RKO (cell line): Measurements from ENCODE around the gene LOXHD1.

Experiments
- DNase-seq: peaks from one replicate; pipeline ENCODE4 v3.0.0-alpha.2; 2016; ENCODE audit warnings: low spot score

LOXHD1 gene

DNA sequence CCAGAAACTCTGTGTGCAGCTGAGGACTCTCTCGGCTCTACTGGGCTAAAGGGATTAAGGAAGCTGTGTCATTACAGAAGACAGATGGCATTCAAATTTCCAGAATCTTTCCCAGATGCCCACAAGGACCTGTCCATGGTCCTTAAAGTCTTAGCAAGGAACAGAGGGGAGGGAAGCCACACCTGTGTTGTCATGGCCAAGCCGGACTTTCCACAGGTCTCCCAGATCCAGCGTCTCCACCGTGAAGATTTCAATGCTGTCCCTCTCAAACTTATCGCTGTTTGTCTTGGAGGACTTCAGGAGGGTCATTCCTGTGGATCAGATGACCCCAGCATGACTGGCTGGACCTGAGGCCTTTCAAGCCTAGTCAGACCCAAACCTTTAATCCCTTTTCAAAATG is 114.5 kb downstream of the LOXHD1 start:
- DNase-seq: peak; percentile 36

DNA sequence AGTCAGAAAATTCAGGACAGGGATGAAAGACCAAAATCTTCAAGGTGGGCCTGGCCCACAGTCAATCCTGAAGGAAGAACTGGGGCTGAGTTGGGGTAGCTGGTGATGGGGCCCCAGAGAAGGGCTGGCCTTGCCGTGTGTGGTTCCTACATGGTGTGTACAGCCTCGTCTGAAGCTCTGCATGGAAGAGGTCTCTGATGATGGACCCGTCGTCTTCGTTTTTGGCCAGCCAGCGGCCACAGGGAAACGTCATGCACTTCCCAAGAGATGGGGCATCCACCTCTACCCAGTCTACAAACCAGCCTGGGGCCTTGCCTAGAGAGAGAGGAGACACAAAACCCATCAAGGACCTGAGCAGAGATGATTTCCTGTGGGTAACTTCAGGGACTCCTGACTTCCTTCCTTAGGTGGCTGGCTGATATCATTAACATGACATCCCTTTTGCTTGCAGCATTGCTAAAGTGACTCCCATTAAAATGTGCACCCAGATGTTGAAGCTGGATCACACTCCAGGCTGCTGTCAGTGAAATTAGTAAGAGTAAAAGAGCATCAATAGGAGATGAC is 115.3 kb downstream of the LOXHD1 start:
- no peak for DNase-seq

DNA sequence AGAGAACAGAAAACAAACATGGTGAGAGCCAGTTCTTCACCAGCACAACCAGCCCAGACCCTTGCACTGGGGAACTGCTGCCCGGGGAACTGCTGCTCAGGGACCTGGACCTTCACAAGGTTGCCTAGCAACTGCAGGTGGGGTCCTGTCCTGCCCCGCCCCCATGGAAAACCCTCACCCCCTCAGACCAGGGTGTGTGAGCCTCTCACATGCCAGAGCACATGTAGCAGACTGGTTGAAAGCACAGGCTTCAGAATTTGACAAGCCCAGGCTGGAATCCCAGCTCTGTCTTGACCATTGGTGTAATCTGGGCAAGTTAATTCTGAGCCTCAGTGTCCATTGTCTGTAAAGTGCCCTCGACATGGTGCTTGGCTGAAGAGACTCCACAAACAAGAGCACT is 118.6 kb downstream of the LOXHD1 start:
- no peak for DNase-seq

DNA sequence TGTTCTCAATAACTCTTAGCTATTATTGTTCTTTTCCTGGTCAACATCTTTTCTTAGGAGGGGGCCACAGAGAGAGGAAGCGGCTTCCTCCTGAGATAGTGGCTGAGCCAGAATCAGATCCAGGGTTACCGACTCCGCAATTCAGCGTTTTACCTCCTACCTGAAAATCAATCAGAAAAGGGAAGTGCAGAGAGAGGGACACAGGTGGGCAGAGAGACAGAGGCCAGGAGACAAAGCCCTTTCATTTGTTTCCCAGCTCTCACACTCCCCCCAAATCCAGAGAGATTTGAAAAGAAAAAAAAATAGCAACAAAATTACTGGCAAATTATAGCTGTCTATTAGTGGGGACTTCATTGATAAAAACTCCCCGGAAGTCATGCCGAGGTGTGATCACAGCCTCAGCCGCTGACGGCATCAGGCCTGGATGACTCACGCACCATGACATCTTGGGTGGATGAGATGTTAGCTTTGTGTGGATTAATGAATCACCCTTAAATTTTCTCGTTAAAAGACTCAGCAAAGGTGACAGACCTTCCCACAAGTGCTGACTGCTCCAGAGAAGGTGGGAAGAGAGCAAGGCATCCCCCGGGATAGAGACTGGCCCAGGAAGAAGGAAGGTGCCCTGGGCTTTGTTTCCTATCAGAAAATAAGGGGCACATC is 120.7 kb downstream of the LOXHD1 start:
- peak; percentile 80 for DNase-seq

DNA sequence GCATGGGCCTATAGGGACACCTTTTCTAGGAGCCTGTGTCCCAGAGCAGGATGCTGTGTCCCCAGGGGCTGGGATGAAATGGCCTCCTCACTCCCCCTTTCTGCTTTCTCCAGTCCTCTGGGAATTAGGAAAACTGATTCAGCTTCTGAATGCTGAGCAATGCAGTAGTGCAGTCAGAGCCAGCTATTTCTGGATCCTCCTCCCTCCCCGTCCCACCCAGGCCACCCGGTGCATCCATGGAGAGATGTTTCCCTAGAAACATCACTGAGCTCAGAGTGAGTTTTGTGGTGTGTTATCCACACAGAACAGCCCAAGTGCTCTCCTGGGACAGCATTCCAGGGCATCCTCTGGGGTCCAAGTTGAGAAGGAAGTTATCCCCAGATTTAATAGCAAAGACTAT is 125.5 kb downstream of the LOXHD1 start:
- no peak for DNase-seq

DNA sequence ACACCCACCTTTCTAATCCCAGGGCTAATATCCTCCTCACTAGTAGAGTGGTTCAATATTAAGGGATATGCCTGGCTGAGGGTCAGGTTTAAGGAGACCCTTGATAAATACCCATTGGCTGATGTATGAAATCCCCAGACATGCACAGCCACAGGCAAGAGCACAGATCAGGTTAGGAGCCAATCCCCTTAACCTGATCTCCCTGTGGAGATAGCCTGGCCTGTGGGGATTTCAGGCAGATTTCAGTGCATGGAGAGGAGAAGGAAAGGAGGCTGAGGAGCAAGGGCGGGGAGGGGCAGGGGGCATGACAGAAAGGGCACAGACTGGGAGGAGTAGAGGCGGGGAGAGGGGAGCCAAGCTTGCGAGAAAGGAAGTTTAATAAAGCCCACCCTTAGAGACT is 129.0 kb downstream of the LOXHD1 start:
- DNase-seq: no peak

DNA sequence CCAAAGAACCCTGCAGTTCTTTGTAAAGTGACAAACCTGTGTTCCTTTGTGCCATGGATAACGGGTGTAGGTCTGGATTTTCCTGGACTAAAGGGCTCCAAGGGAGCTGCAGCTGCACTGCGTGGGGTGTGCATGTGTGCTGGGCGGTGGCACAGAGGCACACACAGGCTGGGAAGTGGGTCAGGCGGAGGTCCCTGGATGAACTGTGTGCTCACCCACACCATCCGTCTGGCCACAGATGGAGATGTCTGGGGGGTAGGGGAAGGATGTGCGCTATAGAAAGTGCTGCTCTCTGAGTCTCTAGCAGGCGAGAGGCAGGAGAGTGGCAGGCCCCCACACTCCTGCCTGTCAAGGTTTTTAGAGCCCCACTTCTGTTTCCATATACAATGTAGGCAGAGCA is 137.2 kb downstream of the LOXHD1 start:
- DNase-seq: no peak

DNA sequence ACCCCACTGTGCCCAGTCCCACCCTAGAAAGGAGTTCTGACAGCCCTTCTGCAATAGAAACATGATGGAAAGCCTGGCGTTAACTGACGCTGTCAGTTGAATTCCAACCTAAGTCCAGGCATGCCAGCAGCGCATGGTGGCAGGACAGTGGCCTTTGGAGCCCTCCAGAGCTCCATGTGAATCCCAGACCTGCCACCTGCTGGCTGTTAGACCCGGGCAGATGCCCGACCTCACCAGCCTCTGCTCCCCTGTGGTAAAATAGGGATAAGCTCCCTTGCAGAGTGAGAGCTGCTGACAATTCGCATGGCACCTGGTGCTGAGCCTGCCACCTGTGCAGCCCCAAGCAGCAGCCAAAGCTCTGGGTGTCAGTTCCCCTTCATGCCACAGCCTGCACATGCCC is 138.6 kb downstream of the LOXHD1 start:
- no peak for DNase-seq

DNA sequence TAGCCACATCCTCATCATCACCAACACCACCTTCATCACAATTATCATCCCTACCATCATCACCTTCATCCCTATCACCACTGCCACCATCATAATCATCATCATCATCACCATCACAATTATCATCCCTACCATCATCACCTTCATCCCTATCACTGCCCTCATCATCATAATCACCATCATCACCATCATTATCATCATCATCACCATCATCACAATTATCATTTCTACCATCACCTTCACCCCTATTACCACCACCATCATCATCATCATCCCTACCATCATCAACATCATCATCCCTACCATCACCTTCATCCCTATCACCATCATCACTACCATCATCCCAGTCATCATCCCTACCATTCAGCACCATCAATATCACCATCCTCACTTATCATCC is 140.5 kb downstream of the LOXHD1 start:
- no peak for DNase-seq

DNA sequence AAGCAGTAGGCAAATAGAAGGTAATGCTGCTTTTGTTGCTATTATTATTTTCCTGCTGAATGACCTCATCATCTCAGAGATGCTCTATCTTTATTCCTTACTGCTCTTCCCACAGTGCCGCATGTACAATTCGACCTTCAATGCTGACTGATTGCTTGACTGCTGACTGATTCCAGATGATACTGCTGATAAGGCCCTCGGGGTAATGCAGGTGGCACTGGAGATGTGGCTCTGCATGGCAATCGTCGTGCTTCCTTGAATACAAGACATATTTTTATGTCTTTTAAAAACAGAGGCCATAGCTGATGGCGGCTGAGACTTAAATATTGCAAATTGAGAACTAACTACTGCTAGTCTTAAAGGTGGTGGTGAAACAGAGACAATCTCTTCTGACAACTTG is 146.6 kb downstream of the LOXHD1 start:
- no peak for DNase-seq

DNA sequence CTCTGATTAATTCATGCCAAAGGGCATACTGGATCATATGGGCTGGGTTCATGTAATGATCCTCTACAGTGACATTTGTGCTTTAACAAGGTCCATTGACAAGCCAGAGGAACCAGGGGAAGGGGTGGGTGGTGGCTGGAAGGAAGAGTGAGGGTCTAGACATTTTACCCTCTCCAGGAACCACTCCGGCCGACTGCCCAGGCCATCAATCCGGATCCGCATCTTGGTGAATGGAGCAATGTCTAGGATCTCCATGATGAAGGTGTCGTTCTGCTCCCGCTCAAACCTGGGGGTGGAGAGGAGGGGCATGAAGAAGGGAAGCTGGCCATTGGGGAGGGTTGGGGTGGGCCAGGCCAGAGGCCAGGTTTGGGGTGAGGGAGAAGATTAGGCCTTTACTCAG is 147.5 kb downstream of the LOXHD1 start:
- DNase-seq: no peak

DNA sequence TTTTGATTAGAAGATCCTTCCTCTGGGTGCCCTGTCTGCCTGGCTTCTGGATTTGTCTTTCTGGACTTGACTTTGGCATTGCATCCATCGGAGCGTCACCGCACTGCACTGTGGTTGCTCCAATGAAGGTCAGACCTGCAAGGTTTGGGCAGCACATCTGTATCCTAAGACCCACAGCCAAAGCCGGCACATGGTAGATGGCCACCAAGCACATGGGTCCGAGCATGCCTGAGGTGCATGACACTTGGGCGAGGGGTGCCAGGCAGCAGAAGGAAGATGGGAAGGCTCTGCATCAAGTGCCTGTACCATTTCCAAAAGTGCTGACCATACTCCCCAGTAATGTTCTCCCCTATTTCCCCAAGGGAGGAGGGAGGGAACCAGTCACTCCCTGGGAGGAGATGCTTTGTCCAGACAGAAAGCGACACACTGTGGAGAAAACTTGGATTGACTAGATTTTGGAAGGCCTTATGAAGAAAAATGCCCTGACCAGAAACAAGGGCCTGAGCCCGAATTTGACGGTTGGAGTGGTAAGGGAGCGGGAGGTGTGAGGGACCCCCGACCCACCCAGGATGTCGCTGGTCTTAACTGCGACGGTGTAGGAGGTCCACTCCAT is 149.9 kb downstream of the LOXHD1 start:
- no peak for DNase-seq

DNA sequence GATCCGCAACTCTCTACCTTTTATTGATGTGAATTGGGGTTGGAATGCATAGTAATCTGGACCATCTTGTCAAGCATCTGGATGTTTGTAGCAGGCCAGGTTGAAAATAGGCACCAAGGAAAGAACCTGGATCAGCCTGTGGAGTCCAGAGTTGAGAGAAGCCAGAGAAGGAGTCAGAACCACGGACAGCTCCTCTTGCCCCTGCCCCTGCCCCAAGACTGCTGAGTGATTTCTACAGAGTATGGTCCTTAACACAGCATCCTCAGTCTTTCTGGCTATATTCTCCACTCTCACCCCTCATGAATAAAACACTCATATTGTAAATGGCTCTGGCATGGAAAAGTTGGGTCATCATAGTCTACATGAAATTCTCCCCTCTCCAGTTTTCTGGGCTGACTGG is 154.6 kb downstream of the LOXHD1 start:
- peak; percentile 23 for DNase-seq

DNA sequence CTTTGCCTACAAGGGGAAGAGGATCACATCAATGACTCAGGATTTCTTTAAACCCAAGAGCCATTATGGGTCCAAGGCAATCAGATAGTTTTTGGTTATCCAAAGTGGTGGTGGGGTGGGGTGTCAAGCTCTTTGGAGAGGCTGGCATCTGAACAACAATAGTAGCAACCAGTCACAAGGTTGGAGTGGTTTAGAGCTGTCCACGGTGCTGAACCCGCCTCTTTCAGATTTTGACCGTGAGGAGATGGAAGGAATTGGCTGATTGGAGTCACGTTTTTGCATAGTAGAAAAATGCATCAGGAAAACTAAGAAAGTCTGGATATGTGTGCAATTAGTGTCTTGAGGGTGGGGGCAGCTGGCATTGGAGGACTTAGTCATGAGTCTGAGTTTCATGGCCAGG is 159.9 kb downstream of the LOXHD1 start:
- DNase-seq: peak; percentile 56

DNA sequence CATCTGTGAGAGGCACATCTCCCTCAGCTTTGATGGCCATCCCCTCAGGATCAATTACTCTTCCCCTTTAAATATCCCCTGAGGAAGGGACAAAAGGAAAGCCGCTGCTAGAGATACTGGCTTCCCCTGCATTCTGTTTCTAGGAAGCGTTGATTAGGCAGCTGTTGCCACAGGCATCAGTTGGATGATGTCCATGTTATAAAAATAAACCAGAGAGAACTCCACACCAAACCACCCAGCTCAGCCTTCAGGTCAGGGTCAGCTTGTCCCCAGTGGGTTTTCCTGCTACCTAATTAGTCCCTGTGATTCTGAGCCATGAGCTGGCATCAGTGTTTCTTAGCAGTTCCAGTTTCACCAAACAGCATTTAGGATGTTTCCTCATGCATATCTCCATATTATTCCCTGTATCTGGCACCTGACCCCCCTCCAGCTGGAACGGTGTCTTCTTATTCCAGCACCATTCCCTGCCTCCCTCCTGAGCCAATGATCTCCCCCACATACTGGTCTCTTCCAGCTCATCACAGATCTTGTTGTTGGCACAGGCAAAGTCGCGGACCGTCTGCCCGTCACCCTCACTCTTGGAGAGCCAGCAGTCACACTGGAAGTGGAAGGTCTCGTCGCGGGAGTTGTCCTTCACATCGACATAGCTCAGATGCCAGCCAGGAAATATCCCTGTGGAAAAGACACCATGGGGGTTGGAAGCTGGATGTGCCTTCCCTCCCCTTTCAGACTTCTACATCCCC is 168.4 kb downstream of the LOXHD1 start:
- DNase-seq: no peak

DNA sequence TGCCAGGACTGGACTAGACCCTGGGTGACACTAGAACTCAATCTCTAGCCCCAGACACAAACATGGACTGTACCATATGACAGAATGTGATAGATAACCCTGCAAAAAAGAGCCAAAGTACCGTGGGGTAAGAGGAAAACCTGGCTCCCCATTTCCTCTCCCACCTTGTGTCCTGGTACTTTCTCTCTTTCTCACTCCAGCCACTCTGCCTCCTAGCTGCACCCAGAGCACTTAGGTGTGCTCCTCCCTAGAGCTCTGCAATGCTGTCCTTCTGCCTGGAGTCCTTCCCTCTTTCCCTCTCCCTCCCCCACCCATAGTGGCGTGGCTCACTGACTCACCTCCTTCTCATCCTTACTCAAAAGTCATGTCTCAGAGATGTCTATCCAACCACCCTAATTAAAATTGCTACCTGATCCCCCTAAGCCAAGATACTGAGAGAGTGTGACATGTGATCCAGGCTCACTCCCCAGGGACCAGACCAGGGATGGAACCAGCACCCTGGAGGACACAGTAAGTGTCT is 171.3 kb downstream of the LOXHD1 start:
- no peak for DNase-seq

DNA sequence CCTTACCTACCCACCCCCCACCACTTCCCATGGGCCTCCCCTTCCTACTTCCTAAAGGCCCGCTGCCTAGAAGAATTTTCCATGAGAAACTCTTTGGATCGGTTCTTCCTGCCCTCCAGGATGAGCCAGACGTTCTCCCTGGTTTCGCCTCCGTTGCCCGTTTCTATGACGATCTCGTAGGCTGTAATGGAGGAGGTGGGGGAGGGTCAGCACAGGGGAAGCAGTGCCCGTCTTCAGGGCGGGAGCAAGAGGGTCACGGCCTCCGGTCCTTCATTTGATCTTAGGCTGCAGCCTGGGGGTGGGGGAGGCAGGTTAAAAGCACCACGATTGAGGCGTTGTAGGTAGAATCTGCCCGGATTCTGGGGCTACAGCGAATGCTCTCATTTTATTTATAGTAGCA is 172.0 kb downstream of the LOXHD1 start:
- DNase-seq: no peak

DNA sequence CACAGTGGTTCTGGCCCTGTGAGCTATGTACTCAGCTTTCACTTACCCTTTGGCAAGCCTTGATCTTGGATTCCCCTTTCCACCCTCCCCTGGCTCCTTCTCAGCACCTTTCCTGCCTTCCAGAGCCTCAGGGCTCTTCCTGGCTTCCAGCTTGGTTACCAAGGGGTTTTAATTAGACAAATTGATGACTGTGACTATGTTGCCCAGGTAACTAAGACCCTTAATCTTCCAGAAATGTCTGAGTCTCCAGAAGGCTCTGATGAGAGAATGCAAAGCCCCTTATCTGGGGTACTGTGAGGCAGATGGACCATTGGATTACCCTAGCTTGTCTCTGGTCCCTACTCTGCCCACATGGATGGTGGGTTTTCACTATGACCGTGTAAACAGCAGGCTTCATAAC is 174.2 kb downstream of the LOXHD1 start:
- no peak for DNase-seq

DNA sequence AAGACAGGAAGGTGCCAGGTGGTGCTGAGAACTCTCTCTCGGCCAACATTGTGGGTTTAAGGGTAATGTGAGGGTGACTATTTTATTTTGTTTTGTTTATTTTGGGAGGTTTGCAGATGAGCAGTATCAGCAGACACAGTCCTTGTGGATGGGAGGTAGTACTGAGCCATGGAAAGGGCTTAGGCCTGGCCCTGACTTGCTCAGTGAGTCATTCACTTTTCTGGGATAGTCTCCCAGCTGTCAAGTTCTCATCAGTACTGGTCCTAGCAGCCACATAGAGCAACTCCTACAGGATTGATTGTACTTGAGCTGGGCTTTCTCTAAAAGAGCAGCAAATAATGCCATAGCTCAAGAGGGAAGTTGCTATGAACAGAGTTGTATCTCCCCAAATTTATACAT is 175.2 kb downstream of the LOXHD1 start:
- DNase-seq: no peak

DNA sequence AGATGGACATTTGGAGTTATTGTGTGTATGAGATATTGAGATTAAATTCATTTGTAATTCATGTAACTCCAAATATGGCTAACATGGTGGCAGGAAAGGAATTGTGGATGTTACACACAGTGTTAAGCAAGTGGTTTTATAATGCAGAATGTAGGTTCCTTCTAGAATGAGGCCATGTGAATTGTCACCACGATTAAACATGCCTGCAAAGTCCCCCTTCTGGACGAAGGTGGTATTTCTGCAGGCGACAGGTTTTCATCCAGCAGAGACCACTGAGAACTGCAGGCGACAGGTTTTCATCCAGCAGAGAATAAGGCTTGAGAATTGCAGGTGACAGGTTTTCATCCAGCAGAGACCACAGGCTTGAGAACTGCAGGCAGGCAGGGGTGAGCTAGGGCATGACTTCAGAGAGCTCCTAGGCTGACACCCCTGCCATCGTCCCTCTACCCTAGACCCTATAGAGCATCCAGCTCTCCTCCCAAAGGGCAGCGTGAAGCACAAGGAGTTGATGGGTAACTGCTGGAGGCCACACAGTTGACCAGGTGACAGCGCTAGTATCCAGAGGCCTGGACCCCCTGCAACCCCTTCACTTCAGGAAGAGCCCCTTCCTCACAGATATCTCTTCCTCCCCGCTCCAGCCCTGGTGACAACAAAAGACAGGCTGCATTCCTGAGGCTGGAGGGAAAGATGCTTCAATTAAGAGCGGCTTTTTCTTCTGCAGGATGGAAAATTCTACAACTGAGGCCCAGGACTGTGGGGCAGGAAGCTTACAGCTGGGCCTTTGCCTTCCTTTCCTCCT is 175.8 kb downstream of the LOXHD1 start:
- peak; percentile 34 for DNase-seq

DNA sequence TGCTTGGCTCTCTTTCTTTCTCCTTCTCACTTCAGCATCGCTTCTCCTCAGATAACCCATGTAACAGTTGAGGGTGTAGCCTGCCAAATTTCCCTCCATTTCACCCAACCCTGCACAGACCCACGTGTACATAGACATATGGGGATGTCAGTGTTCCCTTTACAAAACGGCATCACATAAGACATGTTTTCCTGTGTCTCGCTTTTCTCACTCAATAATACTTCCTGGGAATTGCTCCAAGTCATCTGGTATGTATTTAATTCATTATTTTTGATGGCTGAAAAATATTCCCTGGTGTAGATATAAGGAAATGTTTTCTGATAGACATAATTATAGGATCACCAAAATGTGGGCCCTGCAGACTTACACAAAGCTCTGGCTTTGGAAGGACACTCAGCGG is 176.8 kb downstream of the LOXHD1 start:
- DNase-seq: no peak

DNA sequence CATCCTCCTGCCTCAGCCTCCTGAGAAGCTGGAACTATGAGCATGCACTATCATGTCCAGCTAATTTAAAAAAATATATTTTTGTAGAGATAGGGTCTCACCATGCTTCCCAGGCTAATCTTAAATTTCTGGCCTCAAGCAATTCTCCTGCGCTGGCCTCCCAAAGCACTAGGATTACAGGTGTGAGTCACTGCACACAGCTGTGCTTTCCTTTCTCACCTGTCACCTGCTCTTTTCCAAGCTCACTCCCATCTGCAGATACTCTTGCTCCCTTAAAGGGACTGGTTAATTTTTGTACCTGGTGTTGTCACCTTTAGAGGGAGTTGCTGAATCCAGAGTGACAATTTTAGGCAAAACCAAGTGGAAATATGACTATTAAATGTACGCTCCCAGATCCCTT is 178.2 kb downstream of the LOXHD1 start:
- DNase-seq: no peak
